ENCODE results near the gene ATP6V0C. TPM values are rescaled to one million over a fixed set of nuclear protein-coding genes. Genes with fewer than 3 reads are reported as not detected.

ATP6V0C gene
- total RNA-seq, 1 experiment from 2014 or later: 30.2 TPM

DNA sequence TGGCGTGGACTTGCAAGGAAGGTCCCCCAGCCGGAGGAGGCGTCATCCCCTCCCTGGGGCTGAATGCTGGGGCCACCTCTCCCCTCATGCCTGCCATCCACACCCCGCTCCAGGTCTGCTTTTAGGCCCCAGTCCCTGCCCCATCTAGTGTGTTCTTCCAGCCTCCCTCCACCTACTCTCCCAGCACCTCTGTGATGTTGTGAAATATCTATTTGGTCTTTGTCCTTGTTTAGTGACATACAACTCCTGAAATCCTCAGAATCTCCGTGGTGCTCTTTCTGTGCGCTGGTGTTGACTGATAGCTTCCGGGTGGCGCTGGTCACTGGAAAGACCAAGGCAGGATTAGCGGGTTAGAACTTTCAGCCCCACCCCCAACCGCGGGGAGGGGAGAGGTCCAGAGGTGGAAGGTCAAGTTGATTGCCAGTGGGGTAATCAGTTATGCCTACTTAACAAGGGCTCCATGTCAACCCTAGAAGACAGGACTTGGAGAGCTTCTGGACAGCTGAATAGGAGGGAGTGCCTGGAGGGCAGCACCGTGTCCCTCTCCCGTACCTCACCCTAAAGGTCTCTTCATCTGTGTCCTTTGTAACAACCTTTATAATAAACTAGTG lies 28.7 kb upstream of the ATP6V0C start:
- H3K79me2 ChIP-seq (ENCODE audit: low read length): peaks cover 41% of the 10 kb centered on the region

DNA sequence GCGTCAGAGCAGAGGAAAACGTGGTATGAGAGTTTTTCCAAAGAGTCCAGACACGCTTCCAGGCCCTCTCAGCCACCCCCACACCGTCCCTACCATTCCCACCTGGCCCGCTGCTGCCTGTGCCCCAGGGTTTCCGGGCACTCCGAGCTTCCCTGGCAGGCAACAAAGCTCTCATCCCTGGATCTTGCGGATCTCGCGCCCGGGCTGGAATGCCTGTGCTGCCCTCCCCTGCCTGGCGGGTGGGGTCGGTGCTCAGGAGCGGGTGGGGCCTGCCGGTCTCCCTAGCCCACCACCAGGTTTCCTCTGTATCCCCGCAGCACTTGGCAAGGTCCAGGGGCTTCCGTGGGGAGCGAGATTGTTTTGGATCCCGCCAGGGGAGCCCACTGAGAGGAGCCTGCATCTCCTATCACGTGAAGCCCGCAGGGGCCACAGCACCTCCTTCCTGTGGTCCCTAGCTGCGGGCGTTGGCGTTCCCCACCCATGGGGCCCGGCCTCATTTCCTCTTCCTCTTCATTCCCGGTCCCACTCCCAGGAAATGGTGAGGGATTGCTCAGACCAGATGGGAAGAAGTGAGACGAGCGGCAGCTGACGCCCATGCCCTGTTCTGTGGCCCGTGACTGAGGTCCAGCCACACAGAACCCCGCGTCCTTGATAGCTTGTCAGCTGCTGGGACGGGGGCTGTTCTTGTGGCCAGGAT lies 27.8 kb upstream of the ATP6V0C start:
- H3K4me3 ChIP-seq (ENCODE audit: low read length): no peak overlapping the region
- H3K79me2 ChIP-seq (ENCODE audit: low read length): peaks cover 40% of the 10 kb centered on the region
- H3K36me3 ChIP-seq (ENCODE audit: insufficient read depth, low read length): no peaks in the 10 kb centered on the region
- peaks cover 8% of the 10 kb centered on the region for H3K4me1 ChIP-seq (ENCODE audit: low read length)
- H3K27me3 ChIP-seq (ENCODE audit: low read length): no peaks in the 10 kb centered on the region
- no peaks in the 10 kb centered on the region for H3K9me3 ChIP-seq (ENCODE audit: low read length)
- H2AFZ ChIP-seq (ENCODE audit: low read length): no peak overlapping the region
- no peak overlapping the region for H3K4me2 ChIP-seq (ENCODE audit: low read depth, low read length, poor library complexity, severe bottlenecking)
- DNase-seq: no peak
- H3K27ac ChIP-seq (ENCODE audit: low read length): no peak overlapping the region
- H3K9me2 ChIP-seq (replicated peaks; ENCODE audit: insufficient read depth, low read length): no peaks in the 10 kb centered on the region
- no peaks in the 10 kb centered on the region; the same call in 1 of the 2 replicates for H4K20me1 ChIP-seq (ENCODE audit: insufficient read depth, low read depth, low read length)
- H3K9ac ChIP-seq (ENCODE audit: low read length): 0 out of 2 replicates have a peak overlapping the region, but pooled peaks have one; percentile 29

More for the DNA sequence above, 28.7 kb upstream of the ATP6V0C start:
- no peak overlapping the region for H3K4me2 ChIP-seq (ENCODE audit: low read depth, low read length, poor library complexity, severe bottlenecking)
- H2AFZ ChIP-seq (ENCODE audit: low read length): no peak overlapping the region
- no peaks in the 10 kb centered on the region for H3K9me3 ChIP-seq (ENCODE audit: low read length)
- H3K36me3 ChIP-seq (ENCODE audit: insufficient read depth, low read length): no peaks in the 10 kb centered on the region
- H3K27ac ChIP-seq (ENCODE audit: low read length): no peak overlapping the region
- H3K4me1 ChIP-seq (ENCODE audit: low read length): peaks cover 8% of the 10 kb centered on the region
- H3K27me3 ChIP-seq (ENCODE audit: low read length): no peaks in the 10 kb centered on the region
- H3K9ac ChIP-seq (ENCODE audit: low read length): no peak overlapping the region
- H3K4me3 ChIP-seq (ENCODE audit: low read length): no peak overlapping the region
- H4K20me1 ChIP-seq (ENCODE audit: insufficient read depth, low read depth, low read length): no peaks in the 10 kb centered on the region; the same call in 1 of the 2 replicates
- no peak for DNase-seq
- no peaks in the 10 kb centered on the region for H3K9me2 ChIP-seq (replicated peaks; ENCODE audit: insufficient read depth, low read length)

DNA sequence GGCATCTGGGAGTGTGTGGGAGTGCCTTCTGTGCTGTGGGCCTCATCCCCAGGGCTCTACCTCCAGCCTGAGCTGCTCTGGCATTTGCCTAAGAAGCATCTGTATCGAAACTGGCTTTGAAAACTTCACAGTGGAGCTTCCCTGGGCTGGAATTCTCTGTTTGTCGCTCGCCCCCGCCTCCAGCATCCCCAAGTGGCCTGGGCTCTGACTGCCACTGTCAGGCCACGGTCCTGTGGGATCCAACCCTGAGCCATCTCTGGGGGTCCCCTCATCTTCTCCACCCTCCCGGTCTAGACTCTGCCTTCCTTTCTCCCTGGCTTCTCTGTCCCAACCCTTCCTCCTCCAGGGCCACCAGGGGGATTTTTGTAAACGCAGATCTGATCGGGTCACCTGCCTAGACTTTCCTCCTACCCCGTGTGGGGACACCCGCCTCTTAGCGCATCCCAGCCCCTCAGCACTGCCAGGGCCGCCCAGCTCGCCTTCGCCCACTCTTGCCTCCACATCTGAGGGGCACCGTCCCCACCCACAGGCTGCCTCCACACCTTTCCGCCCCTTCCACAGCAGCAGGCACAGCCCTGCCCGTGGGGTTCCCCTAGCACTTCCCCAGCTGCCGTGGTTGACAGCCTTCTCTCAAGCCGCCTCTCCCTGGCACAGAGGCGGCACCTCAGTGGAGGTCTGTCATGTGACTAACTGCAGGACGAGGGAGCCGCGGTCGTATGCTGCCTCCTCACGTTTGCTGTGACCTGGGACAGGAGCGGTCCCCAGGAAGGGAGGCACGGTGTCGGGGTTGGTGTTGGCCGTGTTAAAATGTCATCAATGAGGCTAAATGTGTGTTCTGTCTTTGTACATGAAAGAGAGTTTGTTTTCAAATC lies 26.9 kb upstream of the ATP6V0C start:
- H3K4me3 ChIP-seq (ENCODE audit: low read length): no peak overlapping the region
- peaks cover 8% of the 10 kb centered on the region for H3K4me1 ChIP-seq (ENCODE audit: low read length)
- DNase-seq: peak; percentile 63
- no peak overlapping the region for H3K4me2 ChIP-seq (ENCODE audit: low read depth, low read length, poor library complexity, severe bottlenecking)
- peak overlapping the region; percentile 21; the same call in 1 of the 2 replicates for H2AFZ ChIP-seq (ENCODE audit: low read length)
- peak overlapping the region; percentile 29; the same call in 1 of the 2 replicates for H3K9ac ChIP-seq (ENCODE audit: low read length)
- H3K9me2 ChIP-seq (replicated peaks; ENCODE audit: insufficient read depth, low read length): no peaks in the 10 kb centered on the region
- H4K20me1 ChIP-seq (ENCODE audit: insufficient read depth, low read depth, low read length): no peaks in the 10 kb centered on the region; the same call in 1 of the 2 replicates
- no peaks in the 10 kb centered on the region for H3K9me3 ChIP-seq (ENCODE audit: low read length)
- peaks cover 36% of the 10 kb centered on the region for H3K79me2 ChIP-seq (ENCODE audit: low read length)
- no peaks in the 10 kb centered on the region for H3K36me3 ChIP-seq (ENCODE audit: insufficient read depth, low read length)
- H3K27me3 ChIP-seq (ENCODE audit: low read length): no peaks in the 10 kb centered on the region
- H3K27ac ChIP-seq (ENCODE audit: low read length): no peak overlapping the region

DNA sequence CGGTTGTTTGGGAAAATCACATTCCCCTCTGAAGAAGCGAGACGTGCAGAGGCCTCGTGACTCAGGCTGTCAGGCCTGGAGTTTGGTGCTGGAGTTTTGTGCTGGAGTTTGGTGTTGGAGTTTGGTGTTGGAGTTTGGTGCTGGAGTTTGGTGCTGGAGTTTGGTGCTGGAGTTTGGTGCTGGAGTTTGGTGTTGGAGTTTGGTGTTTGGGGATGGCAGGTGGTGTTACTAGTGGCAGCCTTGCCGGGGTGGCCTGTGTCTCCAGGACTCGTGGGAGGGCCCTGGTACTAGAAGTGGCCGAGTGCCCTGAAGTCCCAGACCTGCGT lies 26.3 kb upstream of the ATP6V0C start:
- Histone ChIP-seq H2AFZ (ENCODE audit: low read length) (no peak overlapping the region), H3K79me2 (ENCODE audit: low read length) (peaks cover 34% of the 10 kb centered on the region), H4K20me1 (ENCODE audit: insufficient read depth, low read depth, low read length) (no peaks in the 10 kb centered on the region; the same call in 1 of the 2 replicates)

DNA sequence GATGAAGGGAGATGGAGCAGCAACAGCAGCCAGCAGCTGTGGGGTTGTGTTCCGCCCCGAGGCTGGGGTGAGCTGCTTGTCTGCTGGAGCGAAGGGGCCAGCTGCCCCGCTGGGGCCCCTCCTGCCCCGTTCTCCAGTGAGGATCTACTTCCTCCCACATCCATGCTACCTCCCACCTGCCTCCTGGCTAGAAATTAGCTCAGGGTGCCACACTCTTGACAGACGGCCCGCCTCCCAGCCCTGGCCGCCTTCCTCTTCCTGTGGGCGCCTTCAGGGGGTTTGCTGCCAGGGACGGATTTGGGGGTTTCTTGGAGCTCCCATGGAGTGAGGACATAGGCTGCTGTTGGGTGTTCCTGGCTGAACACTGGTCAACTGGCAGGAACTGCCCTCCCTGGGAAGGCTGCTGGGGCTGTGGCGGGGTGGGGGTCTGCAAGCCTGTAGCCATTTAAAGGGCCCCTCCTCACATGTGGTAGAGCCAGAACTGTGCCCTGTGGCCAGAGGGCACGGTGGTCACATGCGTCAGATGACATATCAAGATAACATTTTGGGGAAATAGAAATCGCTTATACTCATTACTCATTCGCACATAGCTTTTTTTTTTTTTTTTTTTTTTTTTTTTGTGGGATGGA lies 25.7 kb upstream of the ATP6V0C start:
- Histone ChIP-seq H3K79me2 (ENCODE audit: low read length) (peaks cover 34% of the 10 kb centered on the region), H3K9me3 (ENCODE audit: low read length) (no peaks in the 10 kb centered on the region), H3K36me3 (ENCODE audit: insufficient read depth, low read length) (no peaks in the 10 kb centered on the region), H3K4me3 (ENCODE audit: low read length) (no peak overlapping the region), H4K20me1 (ENCODE audit: insufficient read depth, low read depth, low read length) (no peaks in the 10 kb centered on the region; the same call in 1 of the 2 replicates), H3K9me2 (replicated peaks; ENCODE audit: insufficient read depth, low read length) (no peaks in the 10 kb centered on the region), H3K27ac (ENCODE audit: low read length) (no peak overlapping the region), H3K4me2 (ENCODE audit: low read depth, low read length, poor library complexity, severe bottlenecking) (no peak overlapping the region), H3K9ac (ENCODE audit: low read length) (no peak overlapping the region), H3K27me3 (ENCODE audit: low read length) (no peaks in the 10 kb centered on the region), H2AFZ (ENCODE audit: low read length) (no peak overlapping the region), H3K4me1 (ENCODE audit: low read length) (peaks cover 8% of the 10 kb centered on the region)
- DNase-seq: no peak

More for the DNA sequence above, 26.3 kb upstream of the ATP6V0C start:
- H3K4me3 ChIP-seq (ENCODE audit: low read length): no peak overlapping the region
- no peak overlapping the region for H3K9ac ChIP-seq (ENCODE audit: low read length)
- no peaks in the 10 kb centered on the region for H3K9me2 ChIP-seq (replicated peaks; ENCODE audit: insufficient read depth, low read length)
- H3K4me2 ChIP-seq (ENCODE audit: low read depth, low read length, poor library complexity, severe bottlenecking): no peak overlapping the region
- no peak overlapping the region for H3K27ac ChIP-seq (ENCODE audit: low read length)
- H3K27me3 ChIP-seq (ENCODE audit: low read length): no peaks in the 10 kb centered on the region
- H3K4me1 ChIP-seq (ENCODE audit: low read length): peaks cover 8% of the 10 kb centered on the region
- H3K36me3 ChIP-seq (ENCODE audit: insufficient read depth, low read length): no peaks in the 10 kb centered on the region
- DNase-seq: no peak
- no peaks in the 10 kb centered on the region for H3K9me3 ChIP-seq (ENCODE audit: low read length)

DNA sequence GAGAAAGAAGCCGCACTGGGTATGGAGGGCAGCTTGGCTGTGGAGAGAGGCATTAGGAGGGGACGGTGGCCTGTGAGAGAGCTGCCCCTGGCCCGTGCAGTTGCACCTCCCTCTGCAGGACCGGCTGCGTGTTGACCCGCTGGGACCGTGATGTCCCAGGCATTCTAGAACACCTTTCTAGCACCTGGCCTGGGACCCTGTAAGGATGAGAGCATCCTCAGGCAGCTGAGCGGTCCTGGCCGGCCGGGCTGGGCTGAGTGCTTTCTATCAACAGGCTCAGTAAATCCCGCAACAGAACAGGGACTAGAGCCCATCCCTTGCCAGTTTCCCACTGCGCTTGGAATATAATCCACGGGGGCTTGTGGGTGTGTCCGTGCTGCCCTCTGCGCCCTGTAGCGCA lies 24.2 kb upstream of the ATP6V0C start:
- no peak overlapping the region for H3K9ac ChIP-seq (ENCODE audit: low read length)
- H3K4me2 ChIP-seq (ENCODE audit: low read depth, low read length, poor library complexity, severe bottlenecking): no peak overlapping the region
- H3K79me2 ChIP-seq (ENCODE audit: low read length): peaks cover 34% of the 10 kb centered on the region
- no peak overlapping the region for H2AFZ ChIP-seq (ENCODE audit: low read length)
- no peak overlapping the region for H3K27ac ChIP-seq (ENCODE audit: low read length)
- DNase-seq: no peak
- no peaks in the 10 kb centered on the region; the same call in 1 of the 2 replicates for H4K20me1 ChIP-seq (ENCODE audit: insufficient read depth, low read depth, low read length)
- H3K27me3 ChIP-seq (ENCODE audit: low read length): no peaks in the 10 kb centered on the region
- peaks cover 8% of the 10 kb centered on the region for H3K4me1 ChIP-seq (ENCODE audit: low read length)
- H3K4me3 ChIP-seq (ENCODE audit: low read length): no peak overlapping the region
- H3K9me3 ChIP-seq (ENCODE audit: low read length): no peaks in the 10 kb centered on the region
- H3K36me3 ChIP-seq (ENCODE audit: insufficient read depth, low read length): no peaks in the 10 kb centered on the region
- H3K9me2 ChIP-seq (replicated peaks; ENCODE audit: insufficient read depth, low read length): no peaks in the 10 kb centered on the region

DNA sequence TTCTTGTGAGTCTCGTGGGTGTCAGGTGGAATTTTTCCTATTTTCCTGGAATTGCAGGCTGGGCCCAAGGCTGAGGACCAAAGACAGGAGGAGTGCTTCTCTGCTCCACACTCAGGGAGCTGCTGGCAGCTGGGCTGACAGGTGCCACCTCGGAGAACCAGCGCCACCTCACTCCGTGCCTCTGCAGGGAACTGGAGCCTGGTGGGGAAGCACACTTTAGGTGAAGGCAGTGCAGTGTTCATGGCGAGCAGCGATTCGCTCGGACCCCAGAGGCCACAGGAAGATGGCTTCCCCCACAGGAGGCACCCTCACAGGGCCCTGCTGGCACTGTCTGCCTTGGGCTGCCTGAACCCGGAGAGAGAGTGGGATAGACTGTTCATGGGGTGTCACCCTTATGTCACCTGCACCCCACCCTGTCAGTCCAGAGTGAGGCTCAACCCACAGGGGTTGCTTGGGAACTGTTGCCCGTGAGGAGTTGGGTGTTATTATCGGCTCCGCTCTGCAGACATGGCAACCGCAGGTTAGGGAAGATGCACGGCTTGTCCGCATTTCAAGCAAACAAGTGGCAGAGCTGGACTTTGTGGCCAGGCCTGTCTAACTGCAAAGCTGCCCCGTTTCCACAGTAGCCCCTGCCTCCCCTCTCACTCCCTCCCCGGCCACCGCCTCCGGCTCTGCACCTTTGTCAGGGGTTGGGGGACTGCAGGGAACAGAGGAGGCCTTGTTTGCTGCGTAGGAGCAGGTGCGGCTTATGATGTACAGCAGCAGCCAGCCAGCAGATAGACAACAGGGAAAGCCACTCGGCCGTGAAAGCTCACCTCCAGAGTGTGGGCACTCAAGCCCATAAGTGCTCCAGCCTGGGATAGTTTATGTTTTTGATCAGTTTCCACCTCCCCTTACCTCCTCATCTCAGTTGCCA lies 23.3 kb upstream of the ATP6V0C start:
- peaks cover 32% of the 10 kb centered on the region for H3K79me2 ChIP-seq (ENCODE audit: low read length)
- H3K4me3 ChIP-seq (ENCODE audit: low read length): no peak overlapping the region
- peaks cover 8% of the 10 kb centered on the region for H3K4me1 ChIP-seq (ENCODE audit: low read length)
- H3K36me3 ChIP-seq (ENCODE audit: insufficient read depth, low read length): no peaks in the 10 kb centered on the region
- H3K27ac ChIP-seq (ENCODE audit: low read length): no peak overlapping the region
- no peak for DNase-seq
- no peak overlapping the region for H2AFZ ChIP-seq (ENCODE audit: low read length)
- H3K9ac ChIP-seq (ENCODE audit: low read length): no peak overlapping the region
- H3K9me2 ChIP-seq (replicated peaks; ENCODE audit: insufficient read depth, low read length): no peaks in the 10 kb centered on the region
- no peaks in the 10 kb centered on the region for H3K9me3 ChIP-seq (ENCODE audit: low read length)
- no peaks in the 10 kb centered on the region; the same call in 1 of the 2 replicates for H4K20me1 ChIP-seq (ENCODE audit: insufficient read depth, low read depth, low read length)
- no peak overlapping the region for H3K4me2 ChIP-seq (ENCODE audit: low read depth, low read length, poor library complexity, severe bottlenecking)
- H3K27me3 ChIP-seq (ENCODE audit: low read length): no peaks in the 10 kb centered on the region
